GM19023 (cell line): Measurements from ENCODE around the gene DAB2IP.
"Not testable (repeated sequence)": the region's sequence is repeated elsewhere in the genome, so short reads cannot be mapped to it uniquely, and the experiment has no call there.

ENCODE experiments used
- ATAC-seq: cut with Tn5 transposase; IDR thresholded peaks from one replicate; pipeline ENCODE4 v1.9.1; 2021; ENCODE audit warnings: mild to moderate bottlenecking, moderate library complexity; ENCODE audit not compliant: unreplicated experiment

The DAB2IP gene

GRCh38 chr9:121651295-121652020, at the start of gene DAB2IP:
TSS of gene DAB2IP (plus strand) at chr9:121651634. CDS start at chr9:121651776, 142 bp downstream.
- no peak for ATAC-seq

- no peak for ATAC-seq
Measured at GRCh38 chr9:121603028-121603427, 48.4 kb upstream of the DAB2IP start.

GRCh38 chr9:121604242-121604641, 47.2 kb upstream of the DAB2IP start:
- ATAC-seq, result no peak

DNA sequence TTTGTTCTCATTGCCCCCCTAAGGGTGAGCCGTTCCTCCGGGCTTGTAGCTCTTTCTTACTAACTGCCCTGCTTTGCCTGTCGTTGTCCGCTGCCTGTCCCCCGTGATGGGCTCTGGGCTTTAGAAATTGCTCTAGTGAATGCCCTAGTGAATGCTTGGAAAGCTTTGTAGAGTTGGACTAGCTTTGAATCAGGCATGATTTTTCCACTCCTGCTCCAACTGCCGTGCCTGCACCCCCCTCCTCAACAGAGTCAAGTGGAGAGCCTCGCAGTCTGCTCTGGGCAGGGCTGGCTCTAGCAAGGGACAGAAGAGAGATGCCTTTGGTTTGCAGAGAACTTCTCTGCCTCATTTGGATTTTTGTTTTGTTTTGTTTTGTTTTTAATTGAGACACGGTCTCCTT, 46.8 kb upstream of the DAB2IP start:
- no peak for ATAC-seq

- no peak for ATAC-seq
Measured at GRCh38 chr9:121607434-121608167, 43.8 kb upstream of the DAB2IP start.

DNA sequence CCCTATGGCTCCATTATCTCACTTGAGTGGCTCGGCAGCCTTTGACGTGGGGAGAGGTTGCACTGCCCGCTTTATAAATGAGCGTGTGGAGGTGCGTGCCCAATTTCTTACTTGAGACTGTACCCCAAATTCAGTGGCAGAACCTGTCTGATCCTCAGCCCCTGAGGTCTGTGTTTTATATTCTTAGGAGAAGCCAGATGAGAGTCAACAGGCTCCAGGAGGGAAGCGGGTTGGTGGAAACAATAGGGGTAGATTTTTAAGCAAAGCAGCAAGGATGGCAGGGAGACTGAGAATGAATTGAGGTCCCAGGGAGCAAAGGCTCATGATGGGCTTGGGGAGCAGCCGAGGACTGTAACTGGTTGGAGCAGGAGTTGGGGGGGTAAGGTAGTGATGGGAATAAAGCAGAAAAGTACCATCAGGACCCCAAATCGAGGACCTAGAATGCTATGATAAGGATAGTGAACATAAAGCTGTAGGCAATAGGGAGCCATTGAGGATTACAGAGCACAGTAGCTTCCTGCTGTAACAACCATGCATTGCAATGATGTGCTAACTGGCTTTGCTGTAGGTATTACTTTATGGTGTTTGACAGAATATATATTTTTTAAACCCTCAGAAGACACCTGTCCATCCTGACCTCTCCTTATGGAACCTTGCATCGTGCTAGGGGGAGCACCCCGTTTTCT, 43.1 kb upstream of the DAB2IP start:
- ATAC-seq, result no peak

DNA sequence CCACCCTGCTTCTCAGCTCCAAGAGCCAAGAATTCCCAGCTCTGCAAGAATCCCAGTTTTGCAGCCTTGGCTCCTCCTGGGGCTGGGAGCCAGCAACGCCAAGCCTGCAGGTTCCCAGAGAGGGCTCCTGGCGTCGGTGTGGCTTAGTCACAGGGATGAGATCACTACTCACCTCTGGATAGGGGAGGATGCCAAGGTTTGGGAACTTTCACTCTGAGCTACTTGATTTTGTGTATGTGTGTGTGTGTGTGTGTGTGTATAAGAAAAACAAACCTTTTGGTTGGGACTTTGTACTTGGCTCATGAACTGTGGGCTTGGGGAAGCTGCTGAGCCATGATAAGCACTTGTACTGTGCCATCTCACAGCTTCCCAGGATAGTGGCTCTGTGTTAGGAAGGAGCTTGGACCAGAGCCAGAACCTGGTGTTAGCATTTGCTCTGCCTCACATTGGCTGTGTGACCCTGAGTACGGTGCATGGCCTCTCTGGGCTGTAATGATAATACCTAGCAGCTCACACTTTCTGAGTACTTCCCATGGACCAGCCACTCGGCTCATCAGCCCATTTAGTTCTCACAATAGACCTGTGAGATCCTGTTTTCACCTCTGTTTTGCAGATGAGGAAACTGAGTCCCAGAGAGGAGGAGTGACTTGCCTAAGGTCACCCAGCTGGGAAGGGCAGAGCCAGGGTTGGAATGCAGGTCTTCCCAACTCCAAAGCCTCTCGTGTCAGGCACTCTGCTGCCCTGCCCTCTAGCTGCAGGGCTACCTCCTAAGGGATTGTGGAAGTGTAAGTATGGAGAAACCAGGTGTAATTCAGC, 41.4 kb upstream of the DAB2IP start:
- ATAC-seq, result no peak

DNA sequence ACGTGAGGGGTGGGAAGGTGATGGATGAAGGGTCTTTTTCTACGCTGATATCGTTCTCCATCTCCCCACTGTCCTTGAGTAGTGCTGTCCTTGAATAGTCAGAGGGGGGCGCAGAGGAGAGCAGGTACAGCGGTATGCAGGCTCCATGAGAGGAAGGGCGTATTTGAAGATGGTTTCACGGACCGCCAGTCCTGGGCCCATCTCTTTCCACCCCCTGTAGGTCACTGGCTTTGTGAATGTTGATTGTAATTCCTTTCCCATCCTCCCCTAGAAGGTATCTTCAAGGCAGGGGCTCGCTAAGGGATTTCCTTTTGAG, 40.8 kb upstream of the DAB2IP start:
- no peak for ATAC-seq

DNA sequence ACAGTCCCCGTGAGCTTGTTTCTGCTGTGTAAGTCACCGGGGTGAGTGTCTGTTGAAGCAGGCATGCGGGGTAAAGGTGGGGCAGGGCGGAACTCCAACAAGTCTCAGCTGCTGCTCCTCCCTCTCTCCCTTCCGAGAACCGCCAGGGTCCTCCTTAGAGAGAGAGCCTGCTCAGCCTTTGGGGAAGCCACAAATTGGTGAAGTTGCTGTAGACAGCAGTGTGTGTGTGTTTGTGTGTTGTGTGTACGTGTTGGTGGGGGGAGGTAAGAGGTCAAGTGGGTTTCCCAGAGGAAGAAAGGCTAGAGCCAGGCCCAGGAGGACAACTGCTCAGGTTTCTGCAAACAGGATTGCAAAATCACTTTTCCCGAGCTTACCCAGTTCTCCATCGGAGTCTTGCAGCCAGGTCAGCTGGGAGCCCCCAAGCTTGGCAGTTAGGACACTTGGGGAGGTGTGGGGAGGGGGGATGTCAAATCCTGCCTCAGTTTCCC, 38.9 kb upstream of the DAB2IP start:
- no peak for ATAC-seq

DNA sequence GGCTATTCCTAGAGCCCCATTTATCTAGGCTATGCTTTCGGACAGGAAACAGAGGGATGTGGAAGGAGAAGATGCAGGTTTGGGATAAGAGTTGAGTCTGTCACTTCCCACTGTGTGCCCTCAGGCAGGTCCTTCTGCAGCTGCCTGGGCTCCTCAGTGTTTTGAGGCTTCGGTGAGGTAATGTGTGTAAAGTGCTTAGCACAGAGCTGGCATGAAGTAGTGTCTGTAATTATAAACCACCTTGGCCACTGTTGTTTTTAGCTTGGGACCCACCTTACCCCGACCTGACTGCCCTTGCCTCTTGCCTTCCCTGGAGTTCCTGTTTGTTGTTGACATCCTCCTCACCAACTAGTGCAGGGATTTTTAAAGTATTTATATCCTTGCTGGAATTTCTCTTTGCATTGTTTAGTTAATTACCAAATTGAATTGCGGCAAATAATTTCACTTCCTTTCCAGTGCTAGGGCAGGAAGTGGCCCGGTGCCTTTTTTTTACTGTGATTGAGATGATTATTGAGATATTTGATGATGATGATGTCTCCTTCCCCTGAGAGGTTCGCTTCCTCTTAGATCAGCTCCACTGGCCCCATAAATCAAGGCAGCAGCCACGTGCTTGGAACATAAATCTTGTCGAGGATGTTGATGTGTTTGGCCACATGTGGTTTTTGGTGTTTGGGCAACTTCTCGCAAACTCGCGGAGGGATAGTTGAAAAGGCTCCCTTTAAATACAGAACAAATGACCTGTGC, 38.3 kb upstream of the DAB2IP start:
- ATAC-seq, result no peak

DNA sequence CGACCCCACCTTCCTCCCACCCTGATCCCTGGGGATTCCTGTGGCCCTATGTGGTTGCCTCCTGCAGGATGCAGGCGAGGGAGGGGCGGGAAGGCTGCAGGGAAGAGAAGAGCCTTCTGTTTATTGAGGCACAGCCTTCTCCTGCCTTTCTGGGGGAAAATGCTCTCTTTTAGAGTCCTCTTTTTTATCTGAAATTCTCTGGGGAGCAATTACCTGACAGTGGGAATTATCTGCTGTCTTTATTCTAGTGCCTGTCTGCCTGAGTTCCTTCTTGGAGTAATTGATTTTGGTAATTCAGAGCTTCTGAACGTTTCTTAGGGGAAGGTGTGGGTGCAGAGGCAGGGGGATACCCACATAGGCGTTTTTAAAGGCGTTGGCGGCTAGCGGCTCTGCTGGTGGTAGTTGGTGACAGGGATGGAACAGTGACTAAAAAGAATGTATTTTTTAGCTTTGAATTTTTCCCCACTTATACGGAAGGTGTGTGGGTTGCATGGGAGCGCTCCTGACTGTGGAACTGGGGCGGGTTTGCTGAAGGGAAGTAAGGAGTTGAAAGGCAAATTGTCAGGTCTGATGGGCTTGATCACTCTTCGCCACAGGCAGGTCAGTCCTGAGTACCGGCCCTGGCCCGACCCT, 35.2 kb upstream of the DAB2IP start:
- ATAC-seq, result no peak

DNA sequence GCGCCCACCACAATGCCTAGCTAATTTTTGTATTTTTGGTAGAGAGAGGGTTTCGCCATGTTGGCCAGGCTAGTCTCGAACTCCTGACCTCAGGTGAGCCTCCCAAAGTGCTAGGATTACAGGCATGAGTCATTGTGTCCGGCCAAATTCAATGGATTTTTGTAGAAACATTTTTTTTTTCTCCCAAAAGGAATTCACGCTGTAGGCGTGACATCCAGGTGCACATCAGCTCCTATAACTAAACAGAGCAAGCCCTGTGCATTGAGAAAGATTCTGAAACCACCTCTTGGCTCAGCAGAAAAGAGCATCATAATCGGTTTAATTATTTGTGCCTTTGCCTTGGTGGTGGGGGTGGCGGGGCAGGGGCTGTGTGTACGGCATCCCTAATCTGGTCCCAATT, 32.9 kb upstream of the DAB2IP start:
- ATAC-seq, result no peak

DNA sequence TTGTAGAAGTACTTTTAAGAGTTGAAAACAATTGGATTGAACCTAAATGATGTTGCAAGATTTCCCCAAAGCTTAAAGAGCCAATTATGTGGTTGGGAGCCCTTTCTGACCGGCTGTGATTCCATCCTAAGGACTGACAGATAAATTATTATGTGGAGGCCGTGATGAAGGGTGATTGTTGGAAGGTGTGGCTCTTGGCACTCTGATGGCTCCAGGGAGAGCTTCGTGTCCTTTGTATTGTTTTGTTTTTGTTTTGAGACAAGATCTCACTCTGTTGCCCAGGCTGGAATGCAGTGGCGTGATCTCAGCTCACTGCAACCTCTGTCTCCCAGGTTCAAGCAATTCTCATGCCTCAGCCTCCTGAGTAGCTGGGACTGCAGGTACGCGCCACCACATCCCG, 32.5 kb upstream of the DAB2IP start:
- ATAC-seq, result not testable (repeated sequence)

DNA sequence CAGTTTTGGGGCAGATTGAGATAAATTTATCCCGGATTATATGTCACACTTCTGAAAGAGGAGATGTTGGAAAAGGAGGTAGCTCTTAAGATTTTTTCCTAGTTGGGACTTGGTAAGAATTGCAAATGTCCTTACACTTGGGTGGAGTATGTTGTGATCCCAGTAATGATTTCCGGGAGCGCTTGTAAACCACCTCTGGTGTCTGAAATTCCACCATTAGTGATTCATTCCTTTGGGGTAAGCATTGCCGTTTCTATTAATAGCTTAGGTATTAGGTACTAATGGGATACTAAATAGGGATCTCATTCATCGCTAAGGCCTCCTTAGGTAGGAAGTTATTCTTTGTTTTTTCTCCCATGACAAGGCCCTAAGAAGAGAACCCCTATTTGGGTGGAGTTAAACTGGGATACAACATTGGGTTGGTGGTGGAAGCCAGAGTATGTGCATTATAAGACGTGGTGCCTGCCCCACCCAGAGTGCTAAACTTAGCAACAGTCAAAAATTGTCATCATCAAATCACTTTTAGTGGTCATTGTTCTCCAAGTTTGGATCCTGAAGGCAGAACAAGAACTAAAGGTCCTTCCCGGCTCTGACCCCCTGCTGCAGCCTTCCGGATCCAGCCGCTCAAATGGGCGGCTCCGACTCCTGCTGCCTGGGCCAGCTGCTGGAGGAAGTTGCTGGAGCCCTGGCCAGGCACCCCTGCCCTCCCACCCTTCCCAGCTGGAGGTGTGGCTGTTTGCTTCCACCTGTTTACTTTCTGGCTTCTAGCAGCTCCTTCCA, 31.7 kb upstream of the DAB2IP start:
- no peak for ATAC-seq

GRCh38 chr9:121620325-121620673, 31.1 kb upstream of the DAB2IP start:
- ATAC-seq, result no peak

GRCh38 chr9:121620777-121621449, 30.5 kb upstream of the DAB2IP start:
- ATAC-seq, result no peak

- no peak for ATAC-seq
Measured at GRCh38 chr9:121622387-121623203, 28.8 kb upstream of the DAB2IP start.

GRCh38 chr9:121623430-121623829, 28.0 kb upstream of the DAB2IP start:
- not testable (repeated sequence) for ATAC-seq
